ENCODE data around the gene FBXO24. TPM values are rescaled to one million over a fixed set of nuclear protein-coding genes. Genes with fewer than 3 reads are reported as not detected.

Gene FBXO24
- total and polyA plus RNA-seq, 9 of the 15 experiments (the other 6 are each of a cell fraction or from before 2014, with no cell fraction given) = 0.17 to 0.95 (median 0.50) TPM

DNA sequence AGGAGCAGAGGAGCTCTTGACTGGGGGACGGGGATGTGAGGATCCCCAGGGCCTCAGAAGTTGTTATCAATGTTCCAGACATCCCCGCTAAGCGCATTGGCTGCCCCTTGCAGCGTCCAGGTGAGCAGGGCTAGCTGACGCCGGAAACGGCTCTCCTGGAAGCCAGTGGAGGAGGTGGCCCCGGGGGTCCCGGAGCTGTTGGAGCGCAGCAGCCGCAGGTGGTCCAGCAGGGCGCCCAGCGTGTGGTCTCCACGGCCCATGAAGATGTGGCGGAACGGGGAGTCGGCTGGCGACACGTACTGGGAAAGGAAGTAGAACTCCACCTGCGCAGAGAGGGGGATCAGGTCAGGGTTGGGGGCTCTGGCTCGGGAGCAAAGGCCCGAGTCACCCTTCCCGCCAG lies 34.7 kb downstream of the FBXO24 start:
- no peak for FAIRE-seq
- in situ Hi-C loops (cut with MboI) = no loop called here
- no peak for TF ChIP-seq KAT8 (IDR thresholded peaks at IDR 0.05; ENCODE audit: low read depth)
- TF ChIP-seq, protein P1, sequence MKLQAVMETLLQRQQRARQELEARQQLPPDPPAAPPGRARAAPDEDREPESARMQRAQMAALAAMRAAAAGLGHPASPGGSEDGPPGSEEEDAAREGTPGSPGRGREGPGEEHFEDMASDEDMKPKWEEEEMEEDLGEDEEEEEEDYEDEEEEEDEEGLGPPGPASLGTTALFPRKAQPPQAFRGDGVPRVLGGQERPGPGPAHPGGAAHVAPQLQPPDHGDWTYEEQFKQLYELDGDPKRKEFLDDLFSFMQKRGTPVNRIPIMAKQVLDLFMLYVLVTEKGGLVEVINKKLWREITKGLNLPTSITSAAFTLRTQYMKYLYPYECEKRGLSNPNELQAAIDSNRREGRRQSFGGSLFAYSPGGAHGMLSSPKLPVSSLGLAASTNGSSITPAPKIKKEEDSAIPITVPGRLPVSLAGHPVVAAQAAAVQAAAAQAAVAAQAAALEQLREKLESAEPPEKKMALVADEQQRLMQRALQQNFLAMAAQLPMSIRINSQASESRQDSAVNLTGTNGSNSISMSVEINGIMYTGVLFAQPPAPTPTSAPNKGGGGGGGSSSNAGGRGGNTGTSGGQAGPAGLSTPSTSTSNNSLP (IDR thresholded peaks at IDR 0.05; ENCODE audit: borderline replicate concordance, low read depth, low read length) = no peak
- TF ChIP-seq, protein P2, sequence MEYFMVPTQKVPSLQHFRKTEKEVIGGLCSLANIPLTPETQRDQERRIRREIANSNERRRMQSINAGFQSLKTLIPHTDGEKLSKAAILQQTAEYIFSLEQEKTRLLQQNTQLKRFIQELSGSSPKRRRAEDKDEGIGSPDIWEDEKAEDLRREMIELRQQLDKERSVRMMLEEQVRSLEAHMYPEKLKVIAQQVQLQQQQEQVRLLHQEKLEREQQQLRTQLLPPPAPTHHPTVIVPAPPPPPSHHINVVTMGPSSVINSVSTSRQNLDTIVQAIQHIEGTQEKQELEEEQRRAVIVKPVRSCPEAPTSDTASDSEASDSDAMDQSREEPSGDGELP (CRISPR knock-in tag; IDR thresholded peaks at IDR 0.05; ENCODE audit: borderline replicate concordance) = no peak
- peak; percentile 77 for TF ChIP-seq POLR2G (IDR thresholded peaks at IDR 0.05; ENCODE audit: low read depth, low read length)
- TF ChIP-seq MXI1 (IDR thresholded peaks at IDR 0.05; ENCODE audit: low read depth, low read length) = no peak
- TF ChIP-seq, protein P3, sequence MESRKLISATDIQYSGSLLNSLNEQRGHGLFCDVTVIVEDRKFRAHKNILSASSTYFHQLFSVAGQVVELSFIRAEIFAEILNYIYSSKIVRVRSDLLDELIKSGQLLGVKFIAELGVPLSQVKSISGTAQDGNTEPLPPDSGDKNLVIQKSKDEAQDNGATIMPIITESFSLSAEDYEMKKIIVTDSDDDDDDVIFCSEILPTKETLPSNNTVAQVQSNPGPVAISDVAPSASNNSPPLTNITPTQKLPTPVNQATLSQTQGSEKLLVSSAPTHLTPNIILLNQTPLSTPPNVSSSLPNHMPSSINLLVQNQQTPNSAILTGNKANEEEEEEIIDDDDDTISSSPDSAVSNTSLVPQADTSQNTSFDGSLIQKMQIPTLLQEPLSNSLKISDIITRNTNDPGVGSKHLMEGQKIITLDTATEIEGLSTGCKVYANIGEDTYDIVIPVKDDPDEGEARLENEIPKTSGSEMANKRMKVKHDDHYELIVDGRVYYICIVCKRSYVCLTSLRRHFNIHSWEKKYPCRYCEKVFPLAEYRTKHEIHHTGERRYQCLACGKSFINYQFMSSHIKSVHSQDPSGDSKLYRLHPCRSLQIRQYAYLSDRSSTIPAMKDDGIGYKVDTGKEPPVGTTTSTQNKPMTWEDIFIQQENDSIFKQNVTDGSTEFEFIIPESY (CRISPR knock-in tag; IDR thresholded peaks at IDR 0.05) = peak; percentile 81
- no peak for TF ChIP-seq ZFP1 (CRISPR knock-in tag; IDR thresholded peaks at IDR 0.05)
- TF ChIP-seq CBX3 (IDR thresholded peaks at IDR 0.05; ENCODE audit: borderline replicate concordance in 1 of 2, low read length in 2 of 2) = no peak
- peak; percentile 41; the same call in 1 of the 2 replicates for TF ChIP-seq RBFOX2 (IDR thresholded peaks at IDR 0.05; ENCODE audit: low read depth, low read length)
- TF ChIP-seq STAT5B (CRISPR knock-in tag; IDR thresholded peaks at IDR 0.05) = no peak
- no peak for TF ChIP-seq GTF2E2 (tag; IDR thresholded peaks at IDR 0.05)
- no peak for TF ChIP-seq IFI16 (CRISPR knock-in tag; IDR thresholded peaks at IDR 0.05)
- TF ChIP-seq RBM22 (IDR thresholded peaks at IDR 0.05; ENCODE audit: low read depth, low read length, poor library complexity, severe bottlenecking) = peak; percentile 66
- TF ChIP-seq TARDBP (IDR thresholded peaks at IDR 0.05) = no peak
- TF ChIP-seq EP300 (IDR thresholded peaks at IDR 0.05; ENCODE audit: low read length) = no peak
- TF ChIP-seq TAF15 (IDR thresholded peaks at IDR 0.05; ENCODE audit: low read depth, low read length) = no peak
- TF ChIP-seq, protein P4, sequence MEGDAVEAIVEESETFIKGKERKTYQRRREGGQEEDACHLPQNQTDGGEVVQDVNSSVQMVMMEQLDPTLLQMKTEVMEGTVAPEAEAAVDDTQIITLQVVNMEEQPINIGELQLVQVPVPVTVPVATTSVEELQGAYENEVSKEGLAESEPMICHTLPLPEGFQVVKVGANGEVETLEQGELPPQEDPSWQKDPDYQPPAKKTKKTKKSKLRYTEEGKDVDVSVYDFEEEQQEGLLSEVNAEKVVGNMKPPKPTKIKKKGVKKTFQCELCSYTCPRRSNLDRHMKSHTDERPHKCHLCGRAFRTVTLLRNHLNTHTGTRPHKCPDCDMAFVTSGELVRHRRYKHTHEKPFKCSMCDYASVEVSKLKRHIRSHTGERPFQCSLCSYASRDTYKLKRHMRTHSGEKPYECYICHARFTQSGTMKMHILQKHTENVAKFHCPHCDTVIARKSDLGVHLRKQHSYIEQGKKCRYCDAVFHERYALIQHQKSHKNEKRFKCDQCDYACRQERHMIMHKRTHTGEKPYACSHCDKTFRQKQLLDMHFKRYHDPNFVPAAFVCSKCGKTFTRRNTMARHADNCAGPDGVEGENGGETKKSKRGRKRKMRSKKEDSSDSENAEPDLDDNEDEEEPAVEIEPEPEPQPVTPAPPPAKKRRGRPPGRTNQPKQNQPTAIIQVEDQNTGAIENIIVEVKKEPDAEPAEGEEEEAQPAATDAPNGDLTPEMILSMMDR (IDR thresholded peaks at IDR 0.05 in 2 of 3, conservative IDR thresholded peaks at IDR 0.05 in 1 of 3; ENCODE audit: insufficient read depth in 2 of 3, low read depth in 1 of 3, low read length in 3 of 3) = no peak
- no peak for TF ChIP-seq RNF2 (IDR thresholded peaks at IDR 0.05)

More for the DNA sequence above, 34.7 kb downstream of the FBXO24 start:
- intact Hi-C loops (cut with micrococcal nuclease) = no loop called here
- Histone ChIP-seq H2AFZ (ENCODE audit: low read depth, low read length) (no peak overlapping the region), H3K9me3 (replicated peaks; ENCODE audit: control insufficient read depth, insufficient read depth, low read depth, low read length) (no peaks in the 10 kb centered on the region), H3K4me1 (replicated peaks in 1 of 2; ENCODE audit: control insufficient read depth in 2 of 2, insufficient read depth in 2 of 2, low read length in 2 of 2) (peaks cover 10 to 17% of the 10 kb centered on the region in 2 experiments; a peak in 4 of 5 replicates), H3K9ac (ENCODE audit: insufficient read depth in 1 of 2, low read depth in 2 of 2, low read length in 2 of 2) (no peak overlapping the region), H3K9me1 (ENCODE audit: control insufficient read depth, insufficient read depth, low read length) (no peaks in the 10 kb centered on the region), H3K27me3 (ENCODE audit: control insufficient read depth in 2 of 2, insufficient read depth in 2 of 2, low read length in 2 of 2) (no peaks in the 10 kb centered on the region), H4K20me1 (replicated peaks; ENCODE audit: control insufficient read depth, insufficient read depth, low read length) (no peaks in the 10 kb centered on the region), H3K79me2 (ENCODE audit: control insufficient read depth, insufficient read depth, low read length) (peaks cover 2% of the 10 kb centered on the region; the same call in 2 of the 3 replicates), H3K36me3 (ENCODE audit: control insufficient read depth, insufficient read depth, low read length) (peaks cover 28% of the 10 kb centered on the region), H3K27ac (ENCODE audit: extremely low read depth, low read depth, low read length) (no peak overlapping the region), H3K4me2 (ENCODE audit: insufficient read depth, low read length) (no peak overlapping the region), H3K4me3 (no peak overlapping the region)
- no TSS peak for BruUV-seq (replicated peaks)
- WGBS (ENCODE audit: insufficient coverage, low coverage, missing lambda C conversion rate) = 89% methylated on average over 23 of the region's 23 CpGs
- ChIA-PET CTCF (ENCODE audit: low intra/inter-chr PET ratio) (no interaction called here), POLR2A (interaction anchor here (0.6 to 7.0 kb wide), 3 partner anchors 6 to 29 kb away, joined by 3 to 54 read pairs (median 3); partner anchors contain the start of gene MOSPD3)
- DNase-seq (ENCODE audit: extremely low read depth in 1 of 4, low spot score in 3 of 4) = no peak
- no peak; the same call in 2 of the 3 replicates for ATAC-seq
